Measurements from ENCODE around the gene FALEC. TPM values are rescaled to one million over a fixed set of nuclear protein-coding genes. Genes with fewer than 3 reads are reported as not detected.

Gene FALEC
- total RNA-seq, 4 donors from 2014 or later, result 1.1 TPM; not detected in 3

DNA sequence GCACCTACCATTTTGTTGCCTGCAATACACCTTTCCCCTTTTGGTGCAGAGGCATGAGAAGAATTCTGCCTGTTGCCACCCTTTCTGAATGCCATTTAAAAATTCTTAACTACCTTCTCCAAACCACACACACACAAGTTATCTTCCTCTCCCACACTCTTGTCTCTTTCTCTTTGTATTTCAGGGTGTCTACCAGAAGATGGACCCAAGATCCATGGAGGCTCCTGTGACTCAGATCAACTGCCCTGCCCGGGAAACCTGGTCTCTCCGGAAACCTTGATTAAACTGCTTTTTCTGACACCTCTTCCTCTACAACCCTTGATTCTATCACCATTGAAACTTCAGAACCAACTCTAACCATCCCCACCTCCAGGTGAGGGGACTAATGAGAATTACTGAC lies 30.7 kb upstream of the FALEC start:
- no peak for DNase-seq (ENCODE audit: low spot score in 2 of 2)
- 15 to 19% methylated on average over 2 of the region's 2 CpGs for WGBS, 2 donors
- intact Hi-C loops (cut with DNase I; ENCODE audit: low total_unique reads), result loop anchor here (10.0 kb wide), 1 partner anchor 510 kb away; no protein-coding TSS in a partner anchor
- no peak overlapping the region for H3K4me3 ChIP-seq (ENCODE audit: low read depth, poor library complexity, severe bottlenecking)
- no peak for TF ChIP-seq CTCF (IDR thresholded peaks at IDR 0.05)
- no peak for TF ChIP-seq POLR2A (IDR thresholded peaks at IDR 0.05)

DNA sequence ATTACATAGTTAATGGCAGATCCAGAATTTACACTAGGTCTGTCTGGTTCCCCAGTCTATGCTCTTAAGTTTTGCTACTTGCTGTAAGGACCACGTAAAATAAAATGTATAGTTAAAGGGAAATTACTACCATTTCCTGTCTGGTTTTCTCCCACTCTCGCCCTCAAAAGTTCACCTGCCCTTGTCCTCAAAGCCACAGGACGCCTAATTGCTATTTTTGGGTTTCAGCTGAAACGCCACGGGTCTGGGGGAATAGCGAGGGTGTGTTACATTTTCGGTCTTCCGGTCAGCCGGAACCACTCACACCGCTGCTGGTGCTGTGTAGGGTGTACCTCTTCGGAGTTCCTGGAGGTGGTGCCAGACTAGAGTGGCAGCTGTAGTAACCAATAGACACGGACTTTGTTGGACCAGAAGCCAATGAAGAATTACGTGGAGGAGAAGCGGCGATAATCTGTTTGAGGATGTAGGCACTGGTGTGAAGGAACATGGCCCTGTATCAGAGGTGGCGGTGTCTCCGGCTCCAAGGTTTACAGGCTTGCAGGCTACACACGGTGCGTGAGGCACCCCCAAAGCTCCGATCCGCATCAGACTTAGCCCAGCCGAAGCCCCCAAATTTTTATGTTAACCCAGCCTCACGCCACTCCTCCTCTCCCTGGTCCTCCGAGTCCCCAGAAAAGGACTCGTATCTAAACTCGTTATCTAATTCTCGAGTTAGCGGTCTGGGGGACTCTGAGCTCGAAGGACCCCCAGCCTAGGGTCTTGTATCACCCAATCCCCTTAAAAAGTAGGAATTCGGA lies 28.4 kb upstream of the FALEC start, which contains the start of gene TARS2:
Gene TARS2, plus strand, starts transcription at position 454 of the 797 bp plus-strand sequence. Its CDS starts 32 bp downstream, at position 486.
- no peak for TF ChIP-seq POLR2A (IDR thresholded peaks at IDR 0.05)
- peak in 1 of 3 donors; percentile 48 for TF ChIP-seq CTCF (IDR thresholded peaks at IDR 0.05)
- peak within 1 kb of the TSS; percentile 50 for H3K4me3 ChIP-seq (ENCODE audit: low read depth, poor library complexity, severe bottlenecking)
- 0% methylated on average over 30 of the region's 30 CpGs for WGBS, 2 donors
- intact Hi-C loops (cut with DNase I; ENCODE audit: low total_unique reads), result loop anchor here (10.0 kb wide), 1 partner anchor 508 kb away; no protein-coding TSS in a partner anchor
- peak; percentile 98 for DNase-seq (ENCODE audit: low spot score in 2 of 2)

GRCh38 chr1:150487763-150488115 lies 27.8 kb upstream of the FALEC start:
- TF ChIP-seq CTCF (IDR thresholded peaks at IDR 0.05), result no peak
- WGBS, 2 donors, result 2% methylated on average over 7 of the region's 7 CpGs
- DNase-seq (ENCODE audit: low spot score in 2 of 2), result no peak
- intact Hi-C loops (cut with DNase I; ENCODE audit: low total_unique reads), result loop anchor here (10.0 kb wide), 1 partner anchor 507 kb away; no protein-coding TSS in a partner anchor
- H3K4me3 ChIP-seq (ENCODE audit: low read depth, poor library complexity, severe bottlenecking), result peak overlapping the region; percentile 50

DNA sequence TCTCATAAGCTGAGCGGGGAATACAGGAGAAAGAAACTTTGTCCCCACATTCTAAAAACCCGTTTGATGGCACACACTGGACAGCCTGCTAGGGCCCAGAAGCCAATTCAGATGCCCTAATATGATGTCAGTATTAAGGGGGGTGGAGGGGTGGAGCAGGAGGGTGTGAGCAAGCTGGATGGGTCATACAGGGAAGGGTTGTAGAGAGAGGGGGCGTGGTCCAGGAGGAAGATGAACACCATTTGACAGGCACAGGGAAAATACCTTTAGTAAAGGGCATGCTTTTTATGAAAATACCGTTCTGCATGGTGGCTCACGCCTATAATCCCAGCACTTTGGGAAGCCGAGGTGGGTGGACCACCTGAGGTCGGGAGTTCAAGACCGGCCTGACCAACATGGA lies 22.4 kb upstream of the FALEC start:
- no peak for DNase-seq (ENCODE audit: low spot score in 2 of 2)
- WGBS, 2 donors, result 94 to 96% methylated on average over 8 of the region's 8 CpGs

DNA sequence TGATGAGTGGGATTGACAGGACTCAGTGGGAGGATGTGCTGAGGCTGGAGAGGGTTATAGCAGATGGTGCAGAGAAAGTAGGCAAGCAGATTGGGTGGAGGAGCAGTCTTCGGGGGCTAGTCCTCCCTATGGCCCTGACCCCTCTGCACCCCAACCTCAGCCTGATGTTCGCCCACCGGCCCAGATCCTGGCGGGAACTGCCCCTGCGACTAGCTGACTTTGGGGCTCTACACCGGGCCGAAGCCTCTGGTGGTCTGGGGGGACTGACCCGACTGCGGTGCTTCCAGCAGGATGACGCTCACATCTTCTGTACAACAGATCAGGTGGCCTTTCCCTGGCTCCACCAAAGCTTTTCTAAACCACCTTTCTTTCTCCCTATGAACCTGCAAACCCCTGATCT lies 17.2 kb upstream of the FALEC start:
- DNase-seq (ENCODE audit: low spot score in 2 of 2), result no peak
- intact Hi-C loops (cut with DNase I; ENCODE audit: low total_unique reads), result no loop called here
- 91 to 94% methylated on average over 10 of the region's 10 CpGs for WGBS, 2 donors
- H3K4me3 ChIP-seq (ENCODE audit: low read depth, poor library complexity, severe bottlenecking), result no peak overlapping the region
- TF ChIP-seq CTCF (IDR thresholded peaks at IDR 0.05), result no peak
- no peak for TF ChIP-seq POLR2A (IDR thresholded peaks at IDR 0.05)

More for the DNA sequence above, 22.4 kb upstream of the FALEC start:
- TF ChIP-seq CTCF (IDR thresholded peaks at IDR 0.05), result no peak
- no peak for TF ChIP-seq POLR2A (IDR thresholded peaks at IDR 0.05)
- intact Hi-C loops (cut with DNase I; ENCODE audit: low total_unique reads), result no loop called here
- H3K4me3 ChIP-seq (ENCODE audit: low read depth, poor library complexity, severe bottlenecking), result no peak overlapping the region

All from lower leg skin (tissue), 4 donors.